GM12865 (cell line): ENCODE results near the gene PFDN2.

ENCODE experiments used
- DNase-seq: peaks from one replicate; pipeline ENCODE4 v3.0.0; 2010; ENCODE audit warnings: low read depth
- H3K4me3 ChIP-seq: 2 replicates; pipeline ENCODE4 v1.5.1; 2011; ENCODE audit warnings: mild to moderate bottlenecking, low read depth, low read length, control low read depth
- TF ChIP-seq, protein P1 (sequence below): IDR thresholded peaks from 2 replicates; pipeline ENCODE4 v1.5.1; 2011; ENCODE audit warnings: low read length, control low read depth, low read depth, inconsistent platforms; ENCODE audit not compliant: insufficient read depth; ENCODE audit errors: missing control alignments

Gene PFDN2

DNA sequence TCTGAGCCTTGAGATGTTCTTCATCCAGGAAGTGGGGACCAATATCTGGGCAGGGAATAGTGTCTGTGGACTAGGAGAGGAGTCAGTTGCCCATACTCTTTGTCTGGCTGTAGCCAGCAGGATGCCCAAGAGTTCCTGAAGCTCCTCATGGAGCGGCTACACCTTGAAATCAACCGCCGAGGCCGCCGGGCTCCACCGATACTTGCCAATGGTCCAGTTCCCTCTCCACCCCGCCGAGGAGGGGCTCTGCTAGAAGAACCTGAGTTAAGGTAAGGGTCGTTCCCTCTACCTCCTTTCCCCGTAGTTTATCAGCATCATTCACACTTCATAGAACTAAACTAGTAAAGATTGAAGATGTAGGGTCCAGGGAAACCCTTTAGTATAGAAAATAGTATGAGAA, 45.0 kb upstream of the PFDN2 start:
- TF ChIP-seq, protein P1, sequence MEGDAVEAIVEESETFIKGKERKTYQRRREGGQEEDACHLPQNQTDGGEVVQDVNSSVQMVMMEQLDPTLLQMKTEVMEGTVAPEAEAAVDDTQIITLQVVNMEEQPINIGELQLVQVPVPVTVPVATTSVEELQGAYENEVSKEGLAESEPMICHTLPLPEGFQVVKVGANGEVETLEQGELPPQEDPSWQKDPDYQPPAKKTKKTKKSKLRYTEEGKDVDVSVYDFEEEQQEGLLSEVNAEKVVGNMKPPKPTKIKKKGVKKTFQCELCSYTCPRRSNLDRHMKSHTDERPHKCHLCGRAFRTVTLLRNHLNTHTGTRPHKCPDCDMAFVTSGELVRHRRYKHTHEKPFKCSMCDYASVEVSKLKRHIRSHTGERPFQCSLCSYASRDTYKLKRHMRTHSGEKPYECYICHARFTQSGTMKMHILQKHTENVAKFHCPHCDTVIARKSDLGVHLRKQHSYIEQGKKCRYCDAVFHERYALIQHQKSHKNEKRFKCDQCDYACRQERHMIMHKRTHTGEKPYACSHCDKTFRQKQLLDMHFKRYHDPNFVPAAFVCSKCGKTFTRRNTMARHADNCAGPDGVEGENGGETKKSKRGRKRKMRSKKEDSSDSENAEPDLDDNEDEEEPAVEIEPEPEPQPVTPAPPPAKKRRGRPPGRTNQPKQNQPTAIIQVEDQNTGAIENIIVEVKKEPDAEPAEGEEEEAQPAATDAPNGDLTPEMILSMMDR: no peak
- H3K4me3 ChIP-seq: no peak overlapping the region
- no peak for DNase-seq

DNA sequence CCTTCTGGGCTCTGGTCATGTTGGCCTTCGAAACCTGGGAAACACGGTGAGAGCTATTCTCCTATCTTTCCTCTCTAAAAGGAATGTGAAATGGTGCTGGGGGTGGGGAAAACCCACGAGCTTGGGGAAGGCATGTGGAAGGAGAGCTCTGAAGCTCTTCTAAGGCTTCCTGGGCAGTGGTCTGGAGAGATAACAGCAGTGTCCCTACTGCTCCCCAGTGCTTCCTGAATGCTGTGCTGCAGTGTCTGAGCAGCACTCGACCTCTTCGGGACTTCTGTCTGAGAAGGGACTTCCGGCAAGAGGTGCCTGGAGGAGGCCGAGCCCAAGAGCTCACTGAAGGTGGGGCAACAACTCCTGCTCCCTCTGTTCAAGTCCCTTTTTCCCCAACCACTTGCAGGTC, 44.2 kb upstream of the PFDN2 start:
- no peak for DNase-seq
- H3K4me3 ChIP-seq: no peak overlapping the region
- TF ChIP-seq, protein P1: no peak

DNA sequence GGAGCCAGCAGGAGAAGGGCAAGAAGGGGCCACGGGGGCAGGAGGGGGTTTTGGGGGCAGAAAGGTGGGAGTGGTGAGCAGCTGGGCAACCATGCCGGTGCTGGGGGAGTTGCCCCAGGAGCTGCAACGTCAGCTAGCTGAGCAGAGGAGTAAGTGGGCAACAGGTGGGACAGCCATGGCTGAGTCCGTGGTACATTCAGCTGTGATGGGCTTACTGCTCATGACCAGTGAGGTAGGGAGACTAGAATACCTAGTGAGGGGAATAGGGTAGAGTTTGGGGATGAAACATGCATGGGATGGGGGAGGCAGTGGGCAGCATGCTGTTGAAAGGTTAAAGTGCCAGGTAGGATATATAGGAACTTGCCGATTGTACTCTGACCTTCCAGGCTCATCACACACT, 43.8 kb upstream of the PFDN2 start:
- no peak for DNase-seq
- TF ChIP-seq, protein P1: no peak

DNA sequence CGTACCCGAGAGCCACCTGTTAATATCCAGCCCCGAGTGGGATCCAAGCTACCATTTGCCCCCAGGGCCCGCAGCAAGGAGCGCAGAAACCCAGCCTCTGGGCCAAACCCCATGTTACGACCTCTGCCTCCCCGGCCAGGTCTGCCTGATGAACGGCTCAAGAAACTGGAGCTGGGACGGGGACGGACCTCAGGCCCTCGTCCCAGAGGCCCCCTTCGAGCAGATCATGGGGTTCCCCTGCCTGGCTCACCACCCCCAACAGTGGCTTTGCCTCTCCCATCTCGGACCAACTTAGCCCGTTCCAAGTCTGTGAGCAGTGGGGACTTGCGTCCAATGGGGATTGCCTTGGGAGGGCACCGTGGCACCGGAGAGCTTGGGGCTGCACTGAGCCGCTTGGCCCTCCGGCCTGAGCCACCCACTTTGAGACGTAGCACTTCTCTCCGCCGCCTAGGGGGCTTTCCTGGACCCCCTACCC, 42.9 kb upstream of the PFDN2 start:
- TF ChIP-seq, protein P1: no peak
- no peak overlapping the region for H3K4me3 ChIP-seq
- DNase-seq: no peak

More for the DNA sequence above, 43.8 kb upstream of the PFDN2 start:
- H3K4me3 ChIP-seq: no peak overlapping the region

DNA sequence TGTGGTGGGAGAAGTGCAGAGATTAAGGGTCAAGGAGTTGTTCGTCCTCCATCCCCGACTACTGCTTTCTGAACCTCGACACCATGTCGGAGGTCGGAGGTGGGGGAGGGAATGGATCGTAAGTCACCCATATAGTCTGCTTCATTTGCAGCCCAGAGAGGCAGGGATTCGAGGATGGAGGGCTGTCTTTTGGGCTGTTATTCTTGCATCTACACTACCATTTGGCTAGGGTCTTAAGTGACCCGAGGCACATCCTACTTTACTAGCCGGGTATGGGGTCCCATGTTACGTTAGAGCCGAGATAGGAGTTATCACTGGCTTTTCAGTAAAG, 42.0 kb upstream of the PFDN2 start:
- TF ChIP-seq, protein P1: no peak
- H3K4me3 ChIP-seq: peak overlapping the region; percentile 69
- peak; percentile 30 for DNase-seq

DNA sequence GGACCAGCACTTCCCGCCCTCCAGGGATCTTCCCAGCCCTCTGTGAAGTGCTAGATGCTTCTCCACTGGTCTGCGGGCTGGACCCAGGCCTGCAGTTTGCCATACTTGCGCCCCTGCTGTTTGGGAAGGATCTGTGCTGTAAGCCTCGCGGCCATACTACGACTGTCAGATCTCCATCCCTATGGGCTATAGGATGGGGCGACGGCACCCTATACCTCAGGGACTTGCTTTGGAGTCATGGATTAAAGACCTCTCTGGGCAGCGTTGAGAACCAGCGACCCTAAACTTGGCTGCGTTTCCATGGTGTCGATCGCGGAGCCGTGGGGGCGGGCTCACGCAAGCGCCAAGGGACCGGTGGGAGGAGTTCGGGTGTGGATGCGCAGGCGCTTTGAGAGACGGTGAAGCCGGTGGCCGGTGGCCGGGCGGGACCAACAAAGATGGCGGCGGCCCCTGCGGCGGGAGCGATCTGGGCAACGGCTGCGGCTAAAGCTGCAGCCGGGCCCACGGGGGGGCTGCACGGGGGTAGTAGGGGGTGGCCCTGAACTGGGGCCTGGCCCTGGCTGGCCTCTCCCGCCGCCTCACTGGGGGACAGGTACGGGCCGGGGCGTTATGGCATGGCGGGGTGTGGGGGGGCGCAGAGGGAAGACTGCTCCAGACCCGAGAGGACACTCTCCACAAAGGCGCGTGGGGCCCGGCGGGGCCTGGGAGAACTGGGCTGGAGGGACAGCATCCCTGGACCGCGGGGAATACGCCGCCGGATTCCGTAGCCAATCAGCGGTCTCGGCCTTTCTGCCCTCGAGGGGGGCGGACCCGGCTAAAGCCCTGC, 41.5 kb upstream of the PFDN2 start, which contains the start of gene USP21:
TSS of gene USP21 (plus strand) at position 414 of the 826 bp plus-strand sequence. CDS start 1,141 bp downstream, outside the sequence.
- TF ChIP-seq, protein P1: no peak
- peak; percentile 93 for DNase-seq
- peak within 1 kb of the TSS; percentile 69 for H3K4me3 ChIP-seq
